IMR-90 (cell line): ENCODE results near the gene CGREF1. TPM values are rescaled to one million over a fixed set of nuclear protein-coding genes. Genes with fewer than 3 reads are reported as not detected.

Source experiments
- ATAC-seq: fragments of 200-7000 bp; cut with Tn5 transposase; 2 replicates; pipeline ENCODE4 v1.9.1; 2020; ENCODE audit warnings: low read depth, mild to moderate bottlenecking, moderate library complexity
- BruUV-seq: library from RNA; stranded (reverse); fragments of 400-500 nt; replicated peaks from 2 replicates; lab custom pipeline; 2021; lab: Mats Ljungman, UMichigan
- CTCF ChIA-PET: fragments of 300-600 bp; formaldehyde crosslinking; extraction: SDS; loops from one replicate; lab custom pipeline; 2021; ENCODE audit warnings: antibody characterized with exemption; lab: Yijun Ruan, JAX
- POLR2A ChIA-PET: fragments of 300-600 bp; sonication (Branson Sonifier 250); formaldehyde crosslinking; loops from one replicate; lab custom pipeline; 2022; ENCODE audit warnings: antibody characterized with exemption; ENCODE audit not compliant: unreplicated experiment; lab: Charles Lee
- DNase-seq: peaks from one replicate; pipeline ENCODE4 v3.0.0; 2013
- H2AFZ ChIP-seq: replicated peaks from 2 replicates; pipeline ENCODE3; 2013; ENCODE audit warnings: low read length, mild to moderate bottlenecking; ENCODE audit not compliant: poor library complexity
- H2AK5ac ChIP-seq: 2 replicates; pipeline ENCODE4 v1.6.1; 2013; ENCODE audit warnings: low read depth, low read length, inconsistent platforms
- H2AK9ac ChIP-seq: replicated peaks from 2 replicates; pipeline ENCODE3; 2013; ENCODE audit warnings: mild to moderate bottlenecking, low read depth, low read length, moderate library complexity; ENCODE audit not compliant: poor library complexity
- H2BK120ac ChIP-seq: 2 replicates; pipeline ENCODE4 v1.6.1; 2013; ENCODE audit warnings: low read depth, low read length, inconsistent platforms
- H2BK15ac ChIP-seq: 3 replicates; pipeline ENCODE4 v1.6.1; 2013; ENCODE audit warnings: low read depth, low read length, inconsistent platforms
- H2BK20ac ChIP-seq: 2 replicates; pipeline ENCODE4 v1.6.1; 2013; ENCODE audit warnings: low read depth, mild to moderate bottlenecking, inconsistent platforms, low read length, moderate library complexity
- H2BK5ac ChIP-seq: 2 replicates; pipeline ENCODE4 v1.6.1; 2013; ENCODE audit warnings: mild to moderate bottlenecking, low read depth, low read length, inconsistent platforms; ENCODE audit not compliant: poor library complexity, severe bottlenecking
- H3K14ac ChIP-seq: replicated peaks from 2 replicates; pipeline ENCODE4 v1.6.1; 2013; ENCODE audit warnings: low read depth, low read length, inconsistent platforms
- H3K18ac ChIP-seq: 2 replicates; pipeline ENCODE4 v1.6.1; 2013; ENCODE audit warnings: low read depth, low read length, control low read depth
- H3K23ac ChIP-seq: 2 replicates; pipeline ENCODE4 v1.6.1; 2013; ENCODE audit warnings: low read depth, low read length, inconsistent platforms
- H3K27ac ChIP-seq: 2 replicates; pipeline ENCODE4 v1.5.1; 2013; ENCODE audit warnings: mild to moderate bottlenecking, control low read depth, low read length; ENCODE audit not compliant: insufficient read depth
- H3K27me3 ChIP-seq: 2 replicates; pipeline ENCODE4 v1.6.1; 2013; ENCODE audit warnings: low read length; ENCODE audit not compliant: control insufficient read depth, insufficient read depth
- H3K36me3 ChIP-seq: 2 replicates; pipeline ENCODE4 v1.6.1; 2013; ENCODE audit warnings: low read length, mixed read lengths; ENCODE audit not compliant: control insufficient read depth, insufficient read depth
- H3K4ac ChIP-seq: 2 replicates; pipeline ENCODE4 v1.6.1; 2013; ENCODE audit warnings: low read depth, low read length, inconsistent platforms
- H3K4me1 ChIP-seq: 2 replicates; pipeline ENCODE4 v1.6.1; 2013; ENCODE audit warnings: low read length, mixed read lengths; ENCODE audit not compliant: control insufficient read depth, insufficient read depth
- H3K4me2 ChIP-seq: 2 replicates; pipeline ENCODE4 v1.6.1; 2013; ENCODE audit warnings: low read depth, mild to moderate bottlenecking, control low read depth, low read length, moderate library complexity
- H3K4me3 ChIP-seq: 2 replicates; pipeline ENCODE4 v1.5.1; 2013; ENCODE audit warnings: low read depth, mild to moderate bottlenecking, control low read depth, low read length, moderate library complexity; ENCODE audit not compliant: insufficient read depth
- H3K56ac ChIP-seq: 2 replicates; pipeline ENCODE4 v1.6.1; 2013; ENCODE audit warnings: low read length, inconsistent platforms; ENCODE audit not compliant: insufficient read depth; ENCODE audit errors: extremely low read depth
- H3K79me1 ChIP-seq, 2 experiments: 2 replicates each; pipeline ENCODE4 v1.6.1; 2013; ENCODE audit warnings: low read length in 2 of 2, inconsistent platforms in 1 of 2, low read depth in 1 of 2
- H3K9ac ChIP-seq: 2 replicates; pipeline ENCODE4 v1.6.1; 2013; ENCODE audit warnings: low read depth, low read length, control low read depth
- H3K9me1 ChIP-seq: 2 replicates; pipeline ENCODE4 v1.6.1; 2013; ENCODE audit warnings: low read length, inconsistent platforms; ENCODE audit not compliant: insufficient read depth
- H3K9me3 ChIP-seq: 2 replicates; pipeline ENCODE4 v1.6.1; 2013; ENCODE audit warnings: low read length; ENCODE audit not compliant: control insufficient read depth, insufficient read depth
- H4K20me1 ChIP-seq: 2 replicates; pipeline ENCODE4 v1.6.1; 2013; ENCODE audit warnings: low read length, inconsistent platforms; ENCODE audit not compliant: insufficient read depth
- H4K5ac ChIP-seq: 2 replicates; pipeline ENCODE4 v1.6.1; 2013; ENCODE audit warnings: mild to moderate bottlenecking, low read depth, low read length, control low read depth
- H4K8ac ChIP-seq, 2 experiments: 2 replicates each; pipeline ENCODE4 v1.6.1; 2013; ENCODE audit warnings: low read depth in 2 of 2, low read length in 2 of 2, control low read depth in 1 of 2, inconsistent platforms in 1 of 2
- H4K91ac ChIP-seq: 2 replicates; pipeline ENCODE4 v1.6.1; 2013; ENCODE audit warnings: low read depth, low read length, inconsistent platforms; ENCODE audit not compliant: insufficient read depth
- BHLHE40 ChIP-seq: fragments of 150-350 bp; IDR thresholded peaks from 2 replicates; pipeline ENCODE4 v1.6.1; 2016; ENCODE audit warnings: mild to moderate bottlenecking, low read depth, low read length
- CEBPB ChIP-seq: IDR thresholded peaks from 2 replicates; pipeline ENCODE4 v1.6.1; 2012; ENCODE audit warnings: low read depth, low read length, improper control_type of control experiment
- CHD1 ChIP-seq: IDR thresholded peaks from 2 replicates; pipeline ENCODE4 v1.6.1; 2012; ENCODE audit warnings: low read depth, low read length, improper control_type of control experiment
- CTCF ChIP-seq: conservative IDR thresholded peaks from 2 replicates; pipeline ENCODE4 v1.5.1; 2012; ENCODE audit warnings: mild to moderate bottlenecking, low read depth, low read length, improper control_type of control experiment
- ELK1 ChIP-seq: fragments of 150-350 bp; IDR thresholded peaks from 2 replicates; pipeline ENCODE4 v1.6.1; 2016; ENCODE audit warnings: low read depth, mild to moderate bottlenecking, low read length, moderate library complexity, borderline replicate concordance
- FOS ChIP-seq: fragments of 150-350 bp; IDR thresholded peaks from 2 replicates; pipeline ENCODE4 v1.6.1; 2016; ENCODE audit warnings: low read depth, low read length
- MAFK ChIP-seq: IDR thresholded peaks from 2 replicates; pipeline ENCODE4 v1.6.1; 2012; ENCODE audit warnings: low read depth, low read length, improper control_type of control experiment
- NFE2L2 ChIP-seq: fragments of 150-350 bp; IDR thresholded peaks from 2 replicates; pipeline ENCODE4 v1.6.1; 2016; ENCODE audit warnings: low read depth, mild to moderate bottlenecking, low read length
- POLR2A ChIP-seq: IDR thresholded peaks from 2 replicates; pipeline ENCODE4 v1.6.1; 2012; ENCODE audit warnings: mild to moderate bottlenecking, low read depth, low read length
- RCOR1 ChIP-seq: IDR thresholded peaks from 2 replicates; pipeline ENCODE4 v1.6.1; 2012; ENCODE audit warnings: mild to moderate bottlenecking, low read length, improper control_type of control experiment; ENCODE audit not compliant: insufficient replicate concordance
- RFX5 ChIP-seq: IDR thresholded peaks from 2 replicates; pipeline ENCODE4 v1.8.0; 2012; ENCODE audit warnings: low read depth, mild to moderate bottlenecking, low read length, moderate library complexity
- USF2 ChIP-seq: fragments of 150-350 bp; IDR thresholded peaks from 2 replicates; pipeline ENCODE4 v1.6.1; 2017; ENCODE audit warnings: mild to moderate bottlenecking, antibody characterized with exemption, low read length, low read depth
- WGBS, 2 experiments: methylation state at CpG; one replicate each; pipeline versions ENCODE4 v1.1.5 to v1.1.7; 2013; ENCODE audit warnings: missing lambda C conversion rate in 2 of 2; ENCODE audit not compliant: insufficient read length in 1 of 2; ENCODE audit errors: extremely low coverage in 2 of 2; 5-methylcytosine and 5-hydroxymethylcytosine counted together
- dilution Hi-C: fragments of 300-500 bp; cut with HindIII; formaldehyde crosslinking; loops from one replicate; pipeline ENCODE4 v1.14.3; 2018; ENCODE audit warnings: low sequenced_read_pairs; ENCODE audit not compliant: unreplicated experiment
- in situ Hi-C: fragments of 300-500 bp; cut with MboI; formaldehyde crosslinking; loops from 3 replicates; pipeline ENCODE4 v1.14.3; 2019; ENCODE audit warnings: low sequenced_read_pairs, inconsistent platforms, mixed read lengths
- intact Hi-C: fragments of 100-400 bp; cut with micrococcal nuclease; formaldehyde crosslinking; loops from 2 replicates; pipeline ENCODE4 v1.10.0; 2022
- polyA plus RNA-seq, 3 experiments: library from polyadenylated mRNA; depleted of rRNA; stranded (reverse); fragments of >200 nt; gene quantifications; 2 replicates each; pipeline ENCODE4 v1.2.3, GENCODE V29; 2012; ENCODE audit warnings: low replicate concordance in 1 of 3
- total RNA-seq: library from RNA; depleted of rRNA; stranded (reverse); fragments of >200 nt; gene quantifications from 2 replicates; pipeline ENCODE4 v1.2.3, GENCODE V29; 2012

The CGREF1 gene
- total and polyA plus RNA-seq, 2 of the 4 experiments (the other 2 are of a cell fraction) = 0.54 to 1.3 TPM

- CTCF ChIA-PET = no interaction called here
- BruUV-seq = no TSS peak
- Histone ChIP-seq H3K36me3 (peaks cover 2% of the 10 kb centered on the region), H3K27me3 (no peaks in the 10 kb centered on the region), H3K4ac (peak overlapping the region; percentile 76), H3K9ac (peak overlapping the region; percentile 18; the same call in 1 of the 2 replicates), H3K18ac (peak overlapping the region; percentile 11; the same call in 1 of the 2 replicates), H2AK9ac (peak overlapping the region; percentile 44), H3K4me1 (peaks cover 30% of the 10 kb centered on the region), H2BK120ac (peak overlapping the region; percentile 72), H2BK5ac (no peak overlapping the region), H4K8ac (peak overlapping the region in 1 of 2 experiments; percentile 30; a peak in 1 of 4 replicates), H3K4me3 (no peak overlapping the region), H2BK15ac (peak overlapping the region; percentile 19; the same call in 1 of the 3 replicates), H2AFZ (peak overlapping the region; percentile 35), H3K4me2 (no peak overlapping the region), H4K20me1 (no peaks in the 10 kb centered on the region), H3K14ac (peak overlapping the region; percentile 50; the same call in 1 of the 2 replicates), H3K23ac (peak overlapping the region; percentile 61; the same call in 1 of the 2 replicates), H3K79me1 (peaks cover 6 to 33% of the 10 kb centered on the region in 2 experiments), H4K91ac (peak overlapping the region; percentile 59), H2BK20ac (peak overlapping the region; percentile 68; the same call in 1 of the 2 replicates), H2AK5ac (peak overlapping the region; percentile 85; the same call in 1 of the 2 replicates), H4K5ac (peak overlapping the region; percentile 3), H3K9me3 (no peaks in the 10 kb centered on the region), H3K27ac (peak overlapping the region; percentile 31; the same call in 1 of the 2 replicates), H3K9me1 (peaks cover 12% of the 10 kb centered on the region; the same call in 1 of the 2 replicates), H3K56ac (no peak overlapping the region)
- 20% methylated on average over 2 of the region's 4 CpGs; no CpG with 5 or more reads in 1 of the 2 experiments for WGBS, 2 experiments
- no peak for ATAC-seq
- peak; percentile 26 for DNase-seq
- TF ChIP-seq BHLHE40 (no peak), CHD1 (no peak), FOS (no peak), MAFK (no peak), POLR2A (no peak), USF2 (no peak), NFE2L2 (no peak), RFX5 (no peak), CTCF (no peak), RCOR1 (no peak), CEBPB (no peak), ELK1 (no peak)
- dilution Hi-C loops = no loop called here
- POLR2A ChIA-PET = no interaction called here
- in situ Hi-C loops = no loop called here
- intact Hi-C loops = loop anchor here (5.0 kb wide), 1 partner anchor 113 kb away; no protein-coding TSS in a partner anchor
Observed at GRCh38 chr2:27074738-27075565, 44.0 kb downstream of the CGREF1 start.
